Upper lobe of left lung (tissue), 6 donors: ENCODE results near the gene CMIP. TPM values are rescaled to one million over a fixed set of nuclear protein-coding genes. Genes with fewer than 3 reads are reported as not detected.

Experiments used
- ATAC-seq, 2 donors: fragments of 200-7000 bp; cut with Tn5 transposase; one replicate each; pipeline ENCODE4 v1.9.1; 2022; ENCODE audit warnings: mild to moderate bottlenecking in 2 of 2, moderate library complexity in 2 of 2; ENCODE audit not compliant: low FRiP score in 2 of 2
- DNase-seq, 2 donors: peaks; one replicate each; pipeline ENCODE4 v3.0.0-alpha.2; 2019 to 2020
- H3K27ac ChIP-seq, 4 donors: fragments of 200-600 bp; sonication (generic); one replicate each; pipeline ENCODE4 v1.5.1; 2016 to 2019
- H3K27me3 ChIP-seq, 4 donors: fragments of 200-600 bp; sonication (generic); one replicate each; pipeline ENCODE4 v1.5.1; 2017 to 2019
- H3K36me3 ChIP-seq, 4 donors: fragments of 200-600 bp; sonication (generic); one replicate each; pipeline ENCODE4 v1.5.1; 2016 to 2019
- H3K4me1 ChIP-seq, 4 donors: fragments of 200-600 bp; sonication (generic); one replicate each; pipeline ENCODE4 v1.5.1; 2018 to 2019
- H3K4me3 ChIP-seq, 4 donors: fragments of 200-600 bp; sonication (generic); one replicate each; pipeline ENCODE4 v1.5.1; 2017 to 2019; ENCODE audit warnings: mild to moderate bottlenecking in 2 of 4, moderate library complexity in 1 of 4
- H3K9me3 ChIP-seq, 4 donors: fragments of 200-600 bp; sonication (generic); one replicate each; pipeline ENCODE4 v1.5.1; 2018 to 2019
- CTCF ChIP-seq, 6 experiments: fragments of 450-650 bp in 4 of 6; fragments of 200-600 bp in 2 of 6; sonication (generic) in 2 of 6; IDR thresholded peaks; one replicate each; pipeline ENCODE4 v1.5.1; 2016 to 2019; ENCODE audit warnings: antibody characterized with exemption in 6 of 6
- EP300 ChIP-seq, 4 donors: sonication (generic); formaldehyde crosslinking; IDR thresholded peaks; one replicate each; pipeline ENCODE4 v1.5.1; 2017; ENCODE audit warnings: antibody characterized with exemption in 4 of 4, control low read depth in 2 of 4
- POLR2A ChIP-seq, 4 donors: fragments of 450-650 bp; IDR thresholded peaks; one replicate each; pipeline ENCODE4 v1.5.1; 2016 to 2017; ENCODE audit warnings: antibody characterized with exemption in 4 of 4, mild to moderate bottlenecking in 2 of 4
- POLR2AphosphoS5 ChIP-seq, 2 donors: sonication (generic); formaldehyde crosslinking; IDR thresholded peaks; one replicate each; pipeline ENCODE4 v1.5.1; 2017; ENCODE audit warnings: antibody characterized with exemption in 2 of 2
- WGBS, 2 donors: methylation state at CpG; one replicate each; pipeline ENCODE4 v1.1.5; 2017 to 2018; 5-methylcytosine and 5-hydroxymethylcytosine counted together
- total RNA-seq, 6 donors: library from RNA; depleted of rRNA in 4 of 6; stranded (reverse); fragments of >200 nt in 4 of 6; gene quantifications; one replicate each; pipeline versions ENCODE4 v1.1.0 to v1.2.1, GENCODE V29; 2016 to 2021
- donor health status: DM: no; HTN: no; CAD: no; lungs with moderate emphysema.
- donor health status: DM: no; HTN: yes; CAD: no; lungs with severe emphysema.

CMIP gene
- total RNA-seq, 6 donors from 2014 or later = 48.3 to 109 (median 67.6) TPM

- no peak overlapping the region for H3K27ac ChIP-seq
- WGBS, 2 donors = 89 to 91% methylated on average over 15 to 19 of the region's 19 CpGs
These were observed 88.0 kb downstream of the CMIP start for GRCh38 chr16:81532491-81533174.

GRCh38 chr16:81533175-81533507, 88.5 kb downstream of the CMIP start:
- WGBS, 2 donors = 92% methylated on average over 3 of the region's 3 CpGs
- Histone ChIP-seq H3K4me3 (no peak overlapping the region), H3K9me3 (no peaks in the 10 kb centered on the region), H3K4me1 (peaks cover 0 to 23% (median 6%) of the 10 kb centered on the region in 4 donors), H3K27me3 (no peaks in the 10 kb centered on the region), H3K27ac (no peak overlapping the region), H3K36me3 (no peaks in the 10 kb centered on the region)
- no peak for ATAC-seq
- DNase-seq = no peak
- no peak for TF ChIP-seq POLR2AphosphoS5 (IDR thresholded peaks at IDR 0.05)
- no peak for TF ChIP-seq POLR2A (IDR thresholded peaks at IDR 0.05)
- TF ChIP-seq CTCF (IDR thresholded peaks at IDR 0.05) = no peak
- TF ChIP-seq EP300 (IDR thresholded peaks at IDR 0.05) = no peak

More at GRCh38 chr16:81532491-81533174, 88.0 kb downstream of the CMIP start:
- no peak for DNase-seq
- H3K27me3 ChIP-seq = no peaks in the 10 kb centered on the region
- no peaks in the 10 kb centered on the region for H3K36me3 ChIP-seq
- no peak for ATAC-seq
- H3K4me1 ChIP-seq = peaks cover 2 to 20% (median 8%) of the 10 kb centered on the region in 4 donors
- H3K9me3 ChIP-seq = no peaks in the 10 kb centered on the region
- no peak overlapping the region for H3K4me3 ChIP-seq
- no peak for TF ChIP-seq CTCF (IDR thresholded peaks at IDR 0.05)
- TF ChIP-seq POLR2AphosphoS5 (IDR thresholded peaks at IDR 0.05) = no peak
- TF ChIP-seq EP300 (IDR thresholded peaks at IDR 0.05) = no peak
- TF ChIP-seq POLR2A (IDR thresholded peaks at IDR 0.05) = no peak

- no peak for TF ChIP-seq EP300 (IDR thresholded peaks at IDR 0.05)
- no peak for TF ChIP-seq CTCF (IDR thresholded peaks at IDR 0.05)
- TF ChIP-seq POLR2AphosphoS5 (IDR thresholded peaks at IDR 0.05) = no peak
- TF ChIP-seq POLR2A (IDR thresholded peaks at IDR 0.05) = no peak
- H3K9me3 ChIP-seq = no peaks in the 10 kb centered on the region
- 82 to 91% methylated on average over 10 of the region's 10 CpGs for WGBS, 2 donors
- no peak for DNase-seq
- no peak overlapping the region for H3K4me3 ChIP-seq
- ATAC-seq = no peak
- no peaks in the 10 kb centered on the region for H3K36me3 ChIP-seq
- H3K27ac ChIP-seq = no peak overlapping the region
- H3K27me3 ChIP-seq = no peaks in the 10 kb centered on the region
- H3K4me1 ChIP-seq = peaks cover 5 to 38% (median 14%) of the 10 kb centered on the region in 4 donors
These were observed 91.2 kb downstream of the CMIP start for GRCh38 chr16:81535679-81536360.

- TF ChIP-seq CTCF (IDR thresholded peaks at IDR 0.05) (no peak), EP300 (IDR thresholded peaks at IDR 0.05) (no peak), POLR2A (IDR thresholded peaks at IDR 0.05) (no peak), POLR2AphosphoS5 (IDR thresholded peaks at IDR 0.05) (no peak)
- WGBS, 2 donors = 89 to 94% methylated on average over 11 of the region's 11 CpGs
- Histone ChIP-seq H3K4me3 (no peak overlapping the region), H3K4me1 (peaks cover 5 to 40% (median 10%) of the 10 kb centered on the region in 4 donors), H3K27ac (no peak overlapping the region), H3K27me3 (no peaks in the 10 kb centered on the region), H3K9me3 (no peaks in the 10 kb centered on the region), H3K36me3 (no peaks in the 10 kb centered on the region)
- no peak for ATAC-seq
- no peak for DNase-seq
These were observed 92.0 kb downstream of the CMIP start for GRCh38 chr16:81536648-81537047.
